Stimulated activated CD4-positive, alpha-beta T cell treated with anti-CD3 and anti-CD28 coated beads, Interleukin-15, amount 100 ng/mL, for 1 hour (primary cell): ENCODE data around the gene SLC4A5.
"Not testable (repeated sequence)": the region's sequence is repeated elsewhere in the genome, so short reads cannot be mapped to it uniquely, and the experiment has no call there.

Experiments
- DNase-seq, 2 donors: peaks; one replicate each; pipeline ENCODE4 v3.0.0-alpha.2; 2020; ENCODE audit warnings: low read depth in 1 of 2, low spot score in 1 of 2

Gene SLC4A5

GRCh38 chr2:74201596-74201995 lies 141.6 kb downstream of the SLC4A5 start:
- no peak for DNase-seq

- DNase-seq = no peak
These were observed 142.0 kb downstream of the SLC4A5 start for GRCh38 chr2:74201196-74201595.

- DNase-seq = no peak
These were observed 143.3 kb downstream of the SLC4A5 start for GRCh38 chr2:74199871-74200305.

GRCh38 chr2:74199275-74199701 lies 143.9 kb downstream of the SLC4A5 start:
- no peak for DNase-seq

- DNase-seq = peak; percentile 75 to 87
These were observed 144.5 kb downstream of the SLC4A5 start, which contains the start of gene MTHFD2 for GRCh38 chr2:74198461-74199274. TSS of gene MTHFD2 (plus strand) at chr2:74198615. CDS start at chr2:74198642, 27 bp downstream.

GRCh38 chr2:74198023-74198460 lies 145.2 kb downstream of the SLC4A5 start:
- no peak for DNase-seq

GRCh38 chr2:74197049-74197448 lies 146.2 kb downstream of the SLC4A5 start:
- no peak for DNase-seq

- no peak for DNase-seq
These were observed 148.4 kb downstream of the SLC4A5 start for GRCh38 chr2:74194799-74195198.

- DNase-seq = no peak
These were observed 151.4 kb downstream of the SLC4A5 start for GRCh38 chr2:74191596-74192380.

GRCh38 chr2:74188696-74189095 lies 154.5 kb downstream of the SLC4A5 start:
- DNase-seq = no peak

GRCh38 chr2:74188018-74188601 lies 155.1 kb downstream of the SLC4A5 start:
- DNase-seq = no peak

GRCh38 chr2:74186706-74187105 lies 156.5 kb downstream of the SLC4A5 start:
- DNase-seq = not testable (repeated sequence)

GRCh38 chr2:74186038-74186437 lies 157.2 kb downstream of the SLC4A5 start:
- DNase-seq = no peak

GRCh38 chr2:74183878-74184277 lies 159.3 kb downstream of the SLC4A5 start:
- DNase-seq = no peak

GRCh38 chr2:74181739-74182138 lies 161.5 kb downstream of the SLC4A5 start:
- no peak for DNase-seq

GRCh38 chr2:74179063-74179865 lies 164.0 kb downstream of the SLC4A5 start:
- DNase-seq = no peak

GRCh38 chr2:74178211-74179062 lies 164.8 kb downstream of the SLC4A5 start, which contains the start of gene MOB1A:
TSS of gene MOB1A (minus strand) at chr2:74178879. CDS start at chr2:74178674, 205 bp downstream.
- DNase-seq = peak; percentile 95 to 96

GRCh38 chr2:74177696-74178095 lies 165.5 kb downstream of the SLC4A5 start:
- DNase-seq = no peak

GRCh38 chr2:74174909-74175308 lies 168.3 kb downstream of the SLC4A5 start:
- no peak for DNase-seq

GRCh38 chr2:74168739-74169138 lies 174.5 kb downstream of the SLC4A5 start:
- DNase-seq = no peak
